Left renal pelvis (tissue), 4 donors: ENCODE measurements around the gene HIGD1A. TPM values are rescaled to one million over a fixed set of nuclear protein-coding genes. Genes with fewer than 3 reads are reported as not detected.

ENCODE experiments used
- DNase-seq, 4 donors: peaks; one replicate each; pipeline ENCODE4 v3.0.0-alpha.2; 2013; ENCODE audit warnings: low read depth in 4 of 4, low spot score in 3 of 4
- polyA plus RNA-seq, 4 donors: library from polyadenylated mRNA; unstranded; fragments of 120-200 nt; gene quantifications; one replicate each; pipeline ENCODE4 v1.2.1, GENCODE V29; 2013; ENCODE audit not compliant: insufficient read length in 4 of 4

HIGD1A gene
- polyA plus RNA-seq, 4 donors = 106 to 206 (median 167) TPM

DNA sequence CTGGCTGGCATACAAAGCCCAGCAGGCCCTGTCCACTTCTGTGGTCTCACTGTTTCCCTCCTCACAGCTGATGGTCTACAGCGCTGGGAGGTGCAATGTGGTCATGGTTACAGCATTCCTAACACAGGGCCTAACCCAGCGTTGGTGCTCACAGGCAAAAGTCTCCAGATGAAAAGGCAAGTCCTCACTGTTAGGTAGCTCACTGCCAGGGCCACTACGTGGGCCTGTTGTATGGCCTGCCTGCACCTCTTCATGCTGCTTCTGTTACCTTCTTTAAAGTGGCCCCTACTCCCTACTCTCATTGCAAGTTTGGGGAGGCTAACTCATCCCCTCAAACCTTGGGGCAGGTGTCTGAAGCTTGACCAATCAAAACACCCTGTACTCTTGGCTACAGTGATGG, 62.5 kb downstream of the HIGD1A start:
- no peak for DNase-seq

DNA sequence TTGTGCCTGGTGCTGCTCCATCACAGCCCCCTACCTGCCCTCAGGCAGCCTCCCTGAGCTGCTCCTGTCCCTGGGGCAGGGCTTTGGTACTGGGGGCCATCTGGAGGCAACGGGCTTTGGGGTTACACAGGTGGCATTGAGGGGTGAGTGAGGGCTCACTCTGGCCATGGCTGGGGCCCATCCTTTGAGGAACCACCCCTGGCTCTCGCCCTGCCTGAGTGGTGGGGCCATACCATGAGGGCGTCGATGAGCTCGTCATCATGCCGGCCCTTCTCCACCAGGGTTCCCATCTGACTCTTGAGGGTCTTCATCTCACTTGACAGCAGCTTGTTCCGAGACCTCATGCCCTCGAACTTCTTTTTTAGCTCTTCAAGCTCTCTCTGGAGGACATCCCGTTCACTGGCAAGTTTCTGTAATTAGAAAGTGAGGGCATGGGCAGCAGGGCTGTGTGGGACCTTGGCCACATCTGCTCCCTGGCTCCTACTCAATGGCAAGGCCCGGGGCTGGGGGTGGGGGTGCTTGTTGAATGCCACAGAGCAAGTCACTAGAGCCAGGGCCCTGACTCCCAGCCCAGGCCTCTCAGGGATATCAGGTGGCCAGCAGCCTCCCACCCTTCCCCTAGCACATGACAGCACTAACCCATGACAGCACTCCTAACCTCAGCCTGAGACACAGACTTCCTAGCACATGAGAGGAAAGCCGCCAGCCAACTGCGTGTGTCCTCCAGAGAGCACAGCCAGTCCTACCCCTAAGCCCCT, 64.7 kb downstream of the HIGD1A start:
- peak in 2 of 4 donors; percentile 39 to 63 for DNase-seq

DNA sequence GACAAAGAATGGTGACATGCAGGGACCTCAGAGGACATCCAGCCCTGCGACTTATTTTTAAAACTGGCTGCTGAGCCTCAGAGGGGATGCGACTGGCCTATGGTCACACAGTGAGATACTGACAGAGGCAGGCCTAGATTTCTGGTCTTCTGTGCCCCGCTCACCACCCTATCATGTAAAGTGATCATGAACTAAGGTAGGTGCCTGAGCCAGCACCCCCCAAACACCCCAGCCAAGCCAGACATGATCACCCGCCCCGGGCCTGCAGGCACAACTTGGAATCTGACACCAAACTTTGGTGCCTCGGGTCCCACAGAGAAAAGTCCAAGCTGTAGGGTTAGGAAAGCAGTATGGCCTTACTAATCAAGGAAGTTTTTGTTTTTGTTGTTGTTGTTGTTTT, 67.8 kb downstream of the HIGD1A start:
- DNase-seq = no peak

- DNase-seq = no peak
Measured at GRCh38 chr3:42736081-42736480, 68.2 kb downstream of the HIGD1A start.

GRCh38 chr3:42735615-42736014, 68.7 kb downstream of the HIGD1A start:
- DNase-seq = no peak

- DNase-seq = no peak
Measured at GRCh38 chr3:42735019-42735418, 69.3 kb downstream of the HIGD1A start.

DNA sequence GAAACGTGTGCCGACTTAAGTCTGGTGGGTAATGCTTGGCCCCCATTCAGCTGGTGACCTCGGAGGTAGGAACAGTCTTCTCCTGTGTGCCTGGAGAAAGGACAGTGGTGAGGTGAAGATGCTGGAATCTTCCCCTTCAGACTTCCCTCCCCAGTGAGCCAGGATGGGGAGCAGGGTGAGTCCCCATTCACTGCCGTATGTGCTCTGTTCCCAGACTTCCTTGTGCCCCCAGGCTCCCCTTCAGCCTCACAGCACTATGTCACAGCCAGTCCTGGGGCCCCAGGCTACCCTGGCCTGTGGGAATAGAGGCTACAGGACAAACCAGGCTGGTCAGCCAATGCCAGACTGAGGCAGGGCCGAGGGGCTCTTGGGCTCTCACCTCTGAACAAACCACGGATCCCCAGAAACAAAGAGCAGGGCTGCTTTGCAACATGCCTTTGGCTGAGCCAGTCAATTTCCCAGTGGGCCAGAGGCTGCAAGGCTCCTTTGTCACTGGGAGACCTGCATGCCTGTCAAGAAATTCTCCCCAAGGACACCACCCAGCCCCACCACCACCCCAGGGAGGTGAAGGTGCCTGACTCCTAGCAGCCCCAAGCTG, 69.9 kb downstream of the HIGD1A start:
- no peak for DNase-seq

DNA sequence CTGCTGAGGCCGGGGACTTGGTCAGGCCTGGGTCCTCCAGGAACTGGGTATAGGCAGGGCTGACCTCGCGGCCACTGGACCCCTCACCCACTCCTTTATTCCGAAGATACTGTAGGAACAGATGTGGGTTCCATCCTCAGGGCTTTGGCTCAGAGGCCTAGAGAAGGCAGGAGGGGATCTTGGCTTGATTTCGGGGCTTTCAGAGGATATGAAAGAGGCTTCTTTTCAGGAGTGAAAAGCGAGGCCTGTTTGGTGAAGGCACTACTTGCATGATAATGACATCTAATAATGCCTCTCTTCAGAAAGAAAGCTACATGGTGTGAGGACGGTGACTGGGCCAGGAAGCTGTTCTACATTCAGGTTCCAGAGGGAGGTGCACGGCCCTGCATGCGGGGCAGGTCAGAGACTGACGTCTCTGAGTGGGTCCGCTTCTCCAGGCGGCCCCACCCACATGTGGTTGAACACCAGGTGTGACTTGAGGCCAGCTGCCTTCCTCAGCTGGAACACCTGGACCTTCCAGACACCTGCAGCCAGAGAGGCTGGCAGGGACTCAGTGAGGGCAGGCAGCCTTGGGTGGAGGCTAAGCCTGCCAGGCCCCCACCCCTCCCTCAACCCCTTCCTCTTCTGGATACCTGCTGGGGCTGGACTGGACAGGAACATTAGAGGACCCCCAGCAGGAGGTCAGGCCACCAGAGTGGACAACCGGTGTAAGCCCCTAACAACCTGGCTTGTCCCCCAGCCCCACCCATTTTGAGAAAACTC, 70.6 kb downstream of the HIGD1A start:
- DNase-seq = no peak

Other genes starting within 250 kb of the HIGD1A start
- 10 to 100 TPM; 43.9 to 47.6 (median 45.9) TPM for gene SEC22C, start 222.5 kb downstream of the HIGD1A start, polyA plus RNA-seq
- gene SS18L2, start 213.6 kb downstream of the HIGD1A start, polyA plus RNA-seq = 10 to 100 TPM; 21.3 to 26.3 (median 24.4) TPM
- gene NKTR, start 203.8 kb downstream of the HIGD1A start, polyA plus RNA-seq = 100 to 1,000 TPM in 2 of 4 donors, 10 to 100 TPM in 2; 75.7 to 167 (median 102) TPM
- gene ZBTB47, start 150.8 kb downstream of the HIGD1A start, polyA plus RNA-seq = 10 to 100 TPM; 13.5 to 34.0 (median 15.4) TPM
- gene KLHL40, start 119.0 kb downstream of the HIGD1A start, polyA plus RNA-seq = not detected
- 1 to 10 TPM in 1 of 4 donors, under 1 TPM in 3; 0.33 to 1.5 (median 0.59) TPM for gene HHATL, start 101.7 kb downstream of the HIGD1A start, polyA plus RNA-seq
- 1 to 10 TPM; 1.3 to 2.7 (median 2.3) TPM for gene CCDC13, start 31.2 kb downstream of the HIGD1A start, polyA plus RNA-seq
- 1 to 10 TPM; 1.2 to 3.5 (median 2.3) TPM for gene ACKR2, start 5.0 kb upstream of the HIGD1A start, polyA plus RNA-seq
- 1 to 10 TPM in 1 of 4 donors, under 1 TPM in 3; 0.23 to 1.1 (median 0.74) TPM for gene CYP8B1, start 71.4 kb upstream of the HIGD1A start, polyA plus RNA-seq
- gene ZNF662, start 101.7 kb upstream of the HIGD1A start, polyA plus RNA-seq = 10 to 100 TPM; 23.5 to 37.7 (median 29.7) TPM
- 1 to 10 TPM; 3.6 to 7.8 (median 4.0) TPM for gene GASK1A, start 174.8 kb upstream of the HIGD1A start, polyA plus RNA-seq